T-helper 1 cell treated with Interleukin-12 subunit alpha and Interleukin-12 subunit beta and Interleukin-4 antibody, amounts not matched to agents 30 μg/mL and 1 μg/mL, for 36 hours (primary cell): ENCODE results near the gene ADAP1.

Experiments
- H3K27ac Mint-ChIP-seq: one replicate; pipeline ENCODE4 v1.8.0; 2021; ENCODE audit warnings: mild to moderate bottlenecking, mixed read lengths
- H3K27me3 Mint-ChIP-seq: one replicate; pipeline ENCODE4 v1.8.0; 2021; ENCODE audit warnings: low read depth, mixed read lengths
- H3K36me3 Mint-ChIP-seq: one replicate; pipeline ENCODE4 v1.8.0; 2021; ENCODE audit warnings: low read depth, mixed read lengths
- H3K4me1 Mint-ChIP-seq: one replicate; pipeline ENCODE4 v1.8.0; 2021; ENCODE audit warnings: low read depth, mixed read lengths
- H3K4me3 Mint-ChIP-seq: one replicate; pipeline ENCODE4 v1.8.0; 2021; ENCODE audit warnings: mild to moderate bottlenecking, moderate library complexity, mixed read lengths
- H3K9me3 Mint-ChIP-seq: one replicate; pipeline ENCODE4 v1.8.0; 2021; ENCODE audit warnings: mixed read lengths

Gene ADAP1

GRCh38 chr7:856444-857095, 97.9 kb downstream of the ADAP1 start:
- Mint-ChIP-seq H3K9me3 (no peaks in the 10 kb centered on the region), H3K27me3 (no peaks in the 10 kb centered on the region), H3K27ac (no peak overlapping the region), H3K4me1 (no peaks in the 10 kb centered on the region), H3K4me3 (no peak overlapping the region), H3K36me3 (peaks cover 29% of the 10 kb centered on the region)

GRCh38 chr7:855686-856369, 98.7 kb downstream of the ADAP1 start:
- H3K27ac Mint-ChIP-seq = no peak overlapping the region
- peaks cover 23% of the 10 kb centered on the region for H3K36me3 Mint-ChIP-seq
- H3K4me1 Mint-ChIP-seq = no peaks in the 10 kb centered on the region

GRCh38 chr7:854118-854775, 100.2 kb downstream of the ADAP1 start:
- Mint-ChIP-seq H3K4me1 (no peaks in the 10 kb centered on the region), H3K36me3 (peaks cover 21% of the 10 kb centered on the region), H3K4me3 (no peak overlapping the region), H3K9me3 (no peaks in the 10 kb centered on the region), H3K27me3 (no peaks in the 10 kb centered on the region), H3K27ac (no peak overlapping the region)

More at GRCh38 chr7:855686-856369, 98.7 kb downstream of the ADAP1 start:
- Mint-ChIP-seq H3K4me3 (no peak overlapping the region), H3K27me3 (no peaks in the 10 kb centered on the region), H3K9me3 (no peaks in the 10 kb centered on the region)

- no peak overlapping the region for H3K27ac Mint-ChIP-seq
- H3K27me3 Mint-ChIP-seq = no peaks in the 10 kb centered on the region
- H3K36me3 Mint-ChIP-seq = peaks cover 20% of the 10 kb centered on the region
- no peak overlapping the region for H3K4me3 Mint-ChIP-seq
- no peaks in the 10 kb centered on the region for H3K9me3 Mint-ChIP-seq
- H3K4me1 Mint-ChIP-seq = no peaks in the 10 kb centered on the region
Observed at GRCh38 chr7:853366-854117, 100.9 kb downstream of the ADAP1 start.

GRCh38 chr7:851204-851603, 103.3 kb downstream of the ADAP1 start:
- no peaks in the 10 kb centered on the region for H3K4me1 Mint-ChIP-seq
- H3K36me3 Mint-ChIP-seq = peaks cover 20% of the 10 kb centered on the region
- H3K27me3 Mint-ChIP-seq = no peaks in the 10 kb centered on the region
- no peak overlapping the region for H3K27ac Mint-ChIP-seq
- no peak overlapping the region for H3K4me3 Mint-ChIP-seq
- peaks cover 3% of the 10 kb centered on the region for H3K9me3 Mint-ChIP-seq

- H3K27ac Mint-ChIP-seq = no peak overlapping the region
- H3K27me3 Mint-ChIP-seq = no peaks in the 10 kb centered on the region
- no peak overlapping the region for H3K4me3 Mint-ChIP-seq
- peaks cover 3% of the 10 kb centered on the region for H3K9me3 Mint-ChIP-seq
- H3K4me1 Mint-ChIP-seq = no peaks in the 10 kb centered on the region
- H3K36me3 Mint-ChIP-seq = peaks cover 20% of the 10 kb centered on the region
Observed at GRCh38 chr7:849781-850180, 104.7 kb downstream of the ADAP1 start.

- H3K36me3 Mint-ChIP-seq = peaks cover 20% of the 10 kb centered on the region
- no peak overlapping the region for H3K4me3 Mint-ChIP-seq
- peaks cover 3% of the 10 kb centered on the region for H3K9me3 Mint-ChIP-seq
- H3K4me1 Mint-ChIP-seq = no peaks in the 10 kb centered on the region
- no peak overlapping the region for H3K27ac Mint-ChIP-seq
- no peaks in the 10 kb centered on the region for H3K27me3 Mint-ChIP-seq
Observed at GRCh38 chr7:849145-849544, 105.3 kb downstream of the ADAP1 start.
